Measurements from ENCODE around the gene RGS12. TPM values are rescaled to one million over a fixed set of nuclear protein-coding genes. Genes with fewer than 3 reads are reported as not detected.

Gene RGS12
- total RNA-seq, 1 donor from 2014 or later = 116 TPM

- peak overlapping the region; percentile 27 for H3K4me3 Mint-ChIP-seq (ENCODE audit: unreplicated experiment)
- no peak for TF ChIP-seq CTCF (IDR thresholded peaks at IDR 0.05; ENCODE audit: unreplicated experiment)
- DNase-seq (ENCODE audit: low spot score) = no peak
- peaks cover 8% of the 10 kb centered on the region for H3K27me3 Mint-ChIP-seq (ENCODE audit: unreplicated experiment)
- H3K27ac Mint-ChIP-seq (ENCODE audit: unreplicated experiment) = peak overlapping the region; percentile 80
- peaks cover 63% of the 10 kb centered on the region for H3K4me1 Mint-ChIP-seq (ENCODE audit: unreplicated experiment)
- peaks cover 51% of the 10 kb centered on the region for H3K36me3 Mint-ChIP-seq (ENCODE audit: low read depth, unreplicated experiment)
- no peaks in the 10 kb centered on the region for H3K9me3 Mint-ChIP-seq (ENCODE audit: unreplicated experiment)
Observed at GRCh38 chr4:3320361-3321023, 27.7 kb downstream of the RGS12 start.

GRCh38 chr4:3321295-3321889, 28.6 kb downstream of the RGS12 start:
- Mint-ChIP-seq H3K36me3 (ENCODE audit: low read depth, unreplicated experiment) (peaks cover 45% of the 10 kb centered on the region), H3K9me3 (ENCODE audit: unreplicated experiment) (no peaks in the 10 kb centered on the region), H3K27me3 (ENCODE audit: unreplicated experiment) (peaks cover 8% of the 10 kb centered on the region), H3K4me1 (ENCODE audit: unreplicated experiment) (peaks cover 58% of the 10 kb centered on the region), H3K4me3 (ENCODE audit: unreplicated experiment) (peak overlapping the region; percentile 29), H3K27ac (ENCODE audit: unreplicated experiment) (peak overlapping the region; percentile 90)
- DNase-seq (ENCODE audit: low spot score) = no peak
- no peak for TF ChIP-seq CTCF (IDR thresholded peaks at IDR 0.05; ENCODE audit: unreplicated experiment)

GRCh38 chr4:3322059-3322550, 29.3 kb downstream of the RGS12 start:
- Mint-ChIP-seq H3K9me3 (ENCODE audit: unreplicated experiment) (no peaks in the 10 kb centered on the region), H3K4me3 (ENCODE audit: unreplicated experiment) (no peak overlapping the region), H3K4me1 (ENCODE audit: unreplicated experiment) (peaks cover 57% of the 10 kb centered on the region), H3K36me3 (ENCODE audit: low read depth, unreplicated experiment) (peaks cover 39% of the 10 kb centered on the region), H3K27ac (ENCODE audit: unreplicated experiment) (peak overlapping the region; percentile 90), H3K27me3 (ENCODE audit: unreplicated experiment) (peaks cover 8% of the 10 kb centered on the region)
- no peak for DNase-seq (ENCODE audit: low spot score)
- TF ChIP-seq CTCF (IDR thresholded peaks at IDR 0.05; ENCODE audit: unreplicated experiment) = no peak

GRCh38 chr4:3323071-3323481, 30.3 kb downstream of the RGS12 start:
- Mint-ChIP-seq H3K36me3 (ENCODE audit: low read depth, unreplicated experiment) (peaks cover 39% of the 10 kb centered on the region), H3K4me1 (ENCODE audit: unreplicated experiment) (peaks cover 54% of the 10 kb centered on the region), H3K4me3 (ENCODE audit: unreplicated experiment) (no peak overlapping the region), H3K27me3 (ENCODE audit: unreplicated experiment) (peaks cover 8% of the 10 kb centered on the region), H3K9me3 (ENCODE audit: unreplicated experiment) (no peaks in the 10 kb centered on the region), H3K27ac (ENCODE audit: unreplicated experiment) (no peak overlapping the region)
- DNase-seq (ENCODE audit: low spot score) = no peak
- no peak for TF ChIP-seq CTCF (IDR thresholded peaks at IDR 0.05; ENCODE audit: unreplicated experiment)
